ENCODE measurements around the gene COA6. TPM values are rescaled to one million over a fixed set of nuclear protein-coding genes. Genes with fewer than 3 reads are reported as not detected.

The COA6 gene
- total and polyA plus RNA-seq, 2 donors (not counting 3 experiments of a cell fraction or from before 2014, with no cell fraction given): 22.2 to 42.7 TPM

DNA sequence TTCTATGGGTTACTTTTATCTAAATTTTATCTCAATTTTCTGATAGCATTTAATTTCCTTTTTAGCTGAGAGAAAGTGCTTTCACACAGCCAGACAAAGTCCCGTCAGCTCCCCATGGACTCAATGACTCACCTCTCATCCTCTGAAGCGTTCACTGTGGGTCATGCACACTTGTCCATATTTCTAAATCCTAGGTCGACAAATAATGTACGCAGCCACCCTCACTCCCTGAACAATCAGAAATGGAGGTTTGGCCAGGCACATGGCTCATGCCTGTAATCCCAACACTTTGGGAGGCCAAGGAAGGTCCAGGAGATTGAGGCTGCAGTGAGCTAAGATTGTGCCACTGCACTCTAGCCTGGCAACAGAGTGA is 42.4 kb upstream of the COA6 start:
- Histone ChIP-seq H4K20me1 (replicated peaks; ENCODE audit: control insufficient read depth, extremely low read depth, insufficient read depth, low read length) (no peaks in the 10 kb centered on the region), H3K27me3 (ENCODE audit: control insufficient read depth in 2 of 2, insufficient read depth in 2 of 2, low read length in 2 of 2) (peaks cover 2 to 8% of the 10 kb centered on the region in 2 experiments), H3K9me3 (replicated peaks; ENCODE audit: control insufficient read depth, insufficient read depth, low read length) (no peaks in the 10 kb centered on the region), H3K4me1 (ENCODE audit: control insufficient read depth, extremely low read depth, insufficient read depth, low read length) (no peaks in the 10 kb centered on the region), H3K79me2 (ENCODE audit: control insufficient read depth, insufficient read depth, low read length) (no peaks in the 10 kb centered on the region), H3K27ac (ENCODE audit: insufficient read depth, low read depth, low read length) (no peak overlapping the region), H2AFZ (ENCODE audit: low read depth, low read length) (no peak overlapping the region), H3K4me3 (replicated peaks in 1 of 3; ENCODE audit: insufficient read depth in 1 of 3, low read depth in 1 of 3, low read length in 3 of 3) (no peak overlapping the region), H3K9me1 (replicated peaks; ENCODE audit: control insufficient read depth, extremely low read depth, insufficient read depth, low read length) (no peaks in the 10 kb centered on the region), H3K4me2 (ENCODE audit: insufficient read depth, low read length) (no peak overlapping the region), H3K36me3 (ENCODE audit: control insufficient read depth in 2 of 2, extremely low read depth in 1 of 2, insufficient read depth in 2 of 2, low read length in 2 of 2) (no peaks in the 10 kb centered on the region), H3K9ac (replicated peaks; ENCODE audit: extremely low read depth, insufficient read depth, low read length) (no peak overlapping the region)
- CTCF ChIA-PET: no interaction called here
- no peak for TF ChIP-seq POLR2A (IDR thresholded peaks at IDR 0.05; ENCODE audit: low read depth, low read length)
- TF ChIP-seq JUN (IDR thresholded peaks at IDR 0.05; ENCODE audit: borderline replicate concordance, insufficient read depth, insufficient read length, low read depth): no peak
- TF ChIP-seq GATA2 (IDR thresholded peaks at IDR 0.05; ENCODE audit: insufficient read depth, insufficient read length, low read depth, low read length): no peak
- TF ChIP-seq, protein P1, sequence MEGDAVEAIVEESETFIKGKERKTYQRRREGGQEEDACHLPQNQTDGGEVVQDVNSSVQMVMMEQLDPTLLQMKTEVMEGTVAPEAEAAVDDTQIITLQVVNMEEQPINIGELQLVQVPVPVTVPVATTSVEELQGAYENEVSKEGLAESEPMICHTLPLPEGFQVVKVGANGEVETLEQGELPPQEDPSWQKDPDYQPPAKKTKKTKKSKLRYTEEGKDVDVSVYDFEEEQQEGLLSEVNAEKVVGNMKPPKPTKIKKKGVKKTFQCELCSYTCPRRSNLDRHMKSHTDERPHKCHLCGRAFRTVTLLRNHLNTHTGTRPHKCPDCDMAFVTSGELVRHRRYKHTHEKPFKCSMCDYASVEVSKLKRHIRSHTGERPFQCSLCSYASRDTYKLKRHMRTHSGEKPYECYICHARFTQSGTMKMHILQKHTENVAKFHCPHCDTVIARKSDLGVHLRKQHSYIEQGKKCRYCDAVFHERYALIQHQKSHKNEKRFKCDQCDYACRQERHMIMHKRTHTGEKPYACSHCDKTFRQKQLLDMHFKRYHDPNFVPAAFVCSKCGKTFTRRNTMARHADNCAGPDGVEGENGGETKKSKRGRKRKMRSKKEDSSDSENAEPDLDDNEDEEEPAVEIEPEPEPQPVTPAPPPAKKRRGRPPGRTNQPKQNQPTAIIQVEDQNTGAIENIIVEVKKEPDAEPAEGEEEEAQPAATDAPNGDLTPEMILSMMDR (IDR thresholded peaks at IDR 0.05; ENCODE audit: extremely low read depth in 1 of 2, insufficient read depth in 1 of 2, low read depth in 1 of 2, low read length in 2 of 2): no peak
- no peak for TF ChIP-seq MYC (IDR thresholded peaks at IDR 0.05; ENCODE audit: low read depth, low read length)
- TF ChIP-seq POLR2AphosphoS5 (IDR thresholded peaks at IDR 0.05; ENCODE audit: insufficient read depth, low read depth, low read length): no peak
- TF ChIP-seq, protein P2, sequence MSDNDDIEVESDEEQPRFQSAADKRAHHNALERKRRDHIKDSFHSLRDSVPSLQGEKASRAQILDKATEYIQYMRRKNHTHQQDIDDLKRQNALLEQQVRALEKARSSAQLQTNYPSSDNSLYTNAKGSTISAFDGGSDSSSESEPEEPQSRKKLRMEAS (IDR thresholded peaks at IDR 0.05; ENCODE audit: insufficient read depth, insufficient read length): no peak
- no peak for TF ChIP-seq FOS (IDR thresholded peaks at IDR 0.05; ENCODE audit: borderline replicate concordance, insufficient read depth, low read length)
- TF ChIP-seq EZH2 (IDR thresholded peaks at IDR 0.05; ENCODE audit: borderline replicate concordance, low read depth, low read length, severe bottlenecking): no peak
- dilution Hi-C loops (cut with MboI; ENCODE audit: extremely low pct_ligation_motif_present, low sequenced_read_pairs) (no loop called here), intact Hi-C loops (cut with micrococcal nuclease) (no loop called here)
- POLR2A ChIA-PET: no interaction called here
- BruUV-seq (replicated peaks): no TSS peak
- no peak for DNase-seq (ENCODE audit: low read depth, low spot score)
- FAIRE-seq: no peak
